GM23248 (cell line): Measurements from ENCODE around the gene WWOX. TPM values are rescaled to one million over a fixed set of nuclear protein-coding genes. Genes with fewer than 3 reads are reported as not detected.

ENCODE experiments used
- DNase-seq: peaks from one replicate; pipeline ENCODE4 v3.0.0-alpha.2; 2015
- H2AFZ ChIP-seq: fragments of 200-600 bp; sonication (generic); 2 replicates; pipeline ENCODE4 v1.6.1; 2016; ENCODE audit warnings: antibody characterized with exemption
- H3F3A ChIP-seq: fragments of 200-600 bp; sonication (generic); 2 replicates; pipeline ENCODE4 v1.6.1; 2016; ENCODE audit warnings: mild to moderate bottlenecking, antibody characterized with exemption, mixed run types; ENCODE audit not compliant: insufficient read depth
- H3K27ac ChIP-seq: fragments of 200-600 bp; sonication (generic); 2 replicates; pipeline ENCODE4 v1.5.1; 2016; ENCODE audit warnings: mild to moderate bottlenecking
- H3K27me3 ChIP-seq: fragments of 200-600 bp; sonication (generic); replicated peaks from 2 replicates; pipeline ENCODE4 v1.6.1; 2016; ENCODE audit warnings: mild to moderate bottlenecking; ENCODE audit not compliant: insufficient read depth
- H3K36me3 ChIP-seq: fragments of 200-600 bp; sonication (generic); 2 replicates; pipeline ENCODE4 v1.6.1; 2016; ENCODE audit warnings: low read depth, mild to moderate bottlenecking
- H3K4me1 ChIP-seq: fragments of 200-600 bp; sonication (generic); 2 replicates; pipeline ENCODE4 v1.6.1; 2016; ENCODE audit warnings: mild to moderate bottlenecking; ENCODE audit not compliant: insufficient read depth
- H3K4me2 ChIP-seq: fragments of 200-600 bp; sonication (generic); one replicate; pipeline ENCODE4 v1.6.1; 2016; ENCODE audit warnings: mild to moderate bottlenecking; ENCODE audit not compliant: unreplicated experiment
- H3K4me3 ChIP-seq: fragments of 200-600 bp; sonication (generic); 2 replicates; pipeline ENCODE4 v1.5.1; 2016; ENCODE audit warnings: mild to moderate bottlenecking
- H3K79me2 ChIP-seq: fragments of 200-600 bp; sonication (generic); 2 replicates; pipeline ENCODE4 v1.6.1; 2016; ENCODE audit warnings: mild to moderate bottlenecking; ENCODE audit not compliant: insufficient read depth
- H3K9ac ChIP-seq: fragments of 200-600 bp; sonication (generic); 2 replicates; pipeline ENCODE4 v1.6.1; 2016; ENCODE audit warnings: mild to moderate bottlenecking
- H3K9me2 ChIP-seq: fragments of 200-600 bp; sonication (generic); 2 replicates; pipeline ENCODE4 v1.6.1; 2016; ENCODE audit warnings: mixed run types, mild to moderate bottlenecking, moderate library complexity; ENCODE audit not compliant: insufficient read depth
- H3K9me3 ChIP-seq: fragments of 200-600 bp; sonication (generic); one replicate; pipeline ENCODE4 v1.6.1; 2017; ENCODE audit warnings: low read depth
- H4K20me1 ChIP-seq: fragments of 200-600 bp; sonication (generic); 2 replicates; pipeline ENCODE4 v1.6.0; 2016; ENCODE audit not compliant: insufficient read depth
- EZH2 ChIP-seq: fragments of 200-600 bp; sonication (generic); IDR thresholded peaks from 2 replicates; pipeline ENCODE4 v1.6.1; 2018; ENCODE audit warnings: antibody characterized with exemption, mild to moderate bottlenecking; ENCODE audit not compliant: insufficient read depth, poor library complexity, severe bottlenecking
- EZH2phosphoT487 ChIP-seq: fragments of 200-600 bp; sonication (generic); IDR thresholded peaks from 2 replicates; pipeline ENCODE4 v1.6.1; 2018; ENCODE audit warnings: antibody characterized with exemption, moderate library complexity, mild to moderate bottlenecking, low read depth; ENCODE audit not compliant: insufficient read depth
- WGBS, 2 experiments: methylation state at CpG; one replicate each; pipeline ENCODE4 v1.1.6; 2015 to 2017; ENCODE audit warnings: low lambda C conversion rate in 2 of 2, low coverage in 1 of 2; ENCODE audit errors: missing lambda C conversion rate in 2 of 2; 5-methylcytosine and 5-hydroxymethylcytosine counted together
- in situ Hi-C: fragments of 300-500 bp; cut with MboI; formaldehyde crosslinking; loops from 2 replicates; pipeline ENCODE4 v1.15.0; 2020
- polyA plus RNA-seq: library from polyadenylated mRNA; unstranded; fragments of >200 nt; fragmentation: Nextera tagmentation; extraction: Ambion mirVana; gene quantifications from 2 replicates; pipeline ENCODE4 v1.2.1, GENCODE V29; 2016
- total RNA-seq: library from RNA; depleted of rRNA; stranded (reverse); fragments of >200 nt; shearing (Covaris generic); gene quantifications from 2 replicates; pipeline ENCODE4 v1.2.3, GENCODE V29; 2014

WWOX gene
- total and polyA plus RNA-seq, 2 experiments from 2014 or later, result 4.5 to 6.6 TPM

DNA sequence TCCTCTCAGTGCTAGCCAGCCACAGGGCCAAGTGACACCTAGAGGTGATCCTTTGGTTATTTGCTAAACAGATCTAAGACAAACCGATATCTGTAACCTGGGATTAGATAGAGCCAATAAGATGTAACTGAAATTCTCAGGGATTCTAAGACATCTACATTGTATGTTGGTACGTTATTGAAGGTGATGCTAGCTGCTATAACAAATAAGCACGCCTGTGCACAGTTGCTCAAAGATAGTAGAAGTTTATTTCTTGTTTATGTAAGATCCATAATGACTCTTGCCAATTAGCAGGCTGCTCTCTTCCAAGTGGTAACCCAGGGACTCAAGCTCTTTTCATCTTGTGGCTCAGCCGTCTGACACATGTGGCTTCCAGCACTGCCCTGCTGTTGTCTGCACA lies 370.3 kb downstream of the WWOX start:
- H3K9me2 ChIP-seq, result no peaks in the 10 kb centered on the region
- in situ Hi-C loops, result no loop called here
- 43 to 46% methylated on average over 4 of the region's 4 CpGs for WGBS, 2 experiments

DNA sequence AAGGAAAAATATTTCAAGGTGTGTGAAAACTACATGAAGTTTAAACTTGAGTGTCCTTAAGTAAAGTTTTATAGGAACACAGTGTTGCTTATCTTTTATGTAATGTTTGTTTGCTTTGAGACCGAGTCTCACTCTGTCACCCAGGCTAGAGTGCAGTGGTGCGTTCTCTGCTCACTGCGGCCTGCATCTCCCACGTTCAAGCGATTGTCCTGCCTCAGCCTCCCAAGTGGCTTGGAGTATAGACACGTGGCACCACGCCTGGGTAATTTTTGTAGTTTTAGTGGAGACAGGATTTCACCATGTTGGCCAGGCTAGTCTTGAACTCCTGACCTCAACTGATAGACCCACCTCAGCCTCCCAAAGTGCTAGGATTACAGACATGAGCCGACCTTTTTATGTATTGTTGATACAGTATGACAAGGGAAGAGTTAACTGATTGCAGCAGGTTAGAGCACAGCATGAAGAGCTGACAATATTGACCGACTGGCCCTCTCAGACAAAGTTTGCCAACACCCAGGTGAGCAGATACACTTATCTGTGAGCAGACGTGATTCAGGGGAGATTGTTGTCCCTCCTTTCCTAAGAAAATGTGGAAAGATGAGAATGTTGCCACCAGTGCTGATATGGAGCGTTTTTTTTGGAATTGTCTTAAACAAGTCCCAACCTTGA lies 373.7 kb downstream of the WWOX start:
- Histone ChIP-seq H3K4me1 (no peaks in the 10 kb centered on the region), H3K79me2 (no peaks in the 10 kb centered on the region), H2AFZ (no peak overlapping the region), H3K9me3 (no peaks in the 10 kb centered on the region), H3F3A (no peaks in the 10 kb centered on the region), H3K27me3 (no peaks in the 10 kb centered on the region), H3K27ac (no peak overlapping the region), H3K4me3 (no peak overlapping the region), H3K36me3 (no peaks in the 10 kb centered on the region), H3K9me2 (no peaks in the 10 kb centered on the region), H3K4me2 (no peak overlapping the region), H4K20me1 (no peaks in the 10 kb centered on the region), H3K9ac (no peak overlapping the region)
- DNase-seq, result no peak
- WGBS, 2 experiments, result 56 to 60% methylated on average over 11 of the region's 11 CpGs
- in situ Hi-C loops, result no loop called here
- TF ChIP-seq EZH2phosphoT487 (no peak), EZH2 (no peak)

More for the DNA sequence above, 370.3 kb downstream of the WWOX start:
- Histone ChIP-seq H3K27me3 (no peaks in the 10 kb centered on the region), H3K36me3 (no peaks in the 10 kb centered on the region), H3K4me1 (no peaks in the 10 kb centered on the region), H3K79me2 (no peaks in the 10 kb centered on the region), H2AFZ (no peak overlapping the region), H3F3A (no peaks in the 10 kb centered on the region), H3K4me2 (no peak overlapping the region), H4K20me1 (no peaks in the 10 kb centered on the region), H3K9me3 (no peaks in the 10 kb centered on the region), H3K4me3 (no peak overlapping the region), H3K27ac (no peak overlapping the region), H3K9ac (no peak overlapping the region)
- no peak for TF ChIP-seq EZH2
- TF ChIP-seq EZH2phosphoT487, result no peak
- DNase-seq, result no peak

DNA sequence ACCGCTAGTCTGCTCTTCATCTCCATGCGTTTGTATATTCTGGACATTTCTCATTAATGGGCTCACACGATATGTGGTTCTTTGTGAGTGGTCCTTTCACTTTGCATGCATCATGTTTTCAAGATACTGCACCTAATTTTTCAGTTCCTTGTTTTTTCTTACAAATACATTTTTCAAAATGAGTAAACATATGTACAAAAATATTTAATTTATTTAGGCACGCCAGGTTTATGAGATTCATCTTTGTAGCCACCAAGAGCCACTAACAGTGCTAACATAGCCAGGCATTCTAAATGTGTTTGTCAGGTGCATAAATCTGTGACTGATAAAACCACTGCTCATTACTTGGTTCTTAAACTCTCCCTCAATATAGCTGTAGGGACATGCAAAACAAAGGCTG lies 375.3 kb downstream of the WWOX start:
- Histone ChIP-seq H3F3A (no peaks in the 10 kb centered on the region), H3K4me3 (no peak overlapping the region), H2AFZ (no peak overlapping the region), H4K20me1 (no peaks in the 10 kb centered on the region), H3K4me1 (no peaks in the 10 kb centered on the region), H3K9me2 (no peaks in the 10 kb centered on the region), H3K9me3 (no peaks in the 10 kb centered on the region), H3K27me3 (no peaks in the 10 kb centered on the region), H3K79me2 (no peaks in the 10 kb centered on the region), H3K36me3 (no peaks in the 10 kb centered on the region), H3K9ac (no peak overlapping the region), H3K4me2 (no peak overlapping the region), H3K27ac (no peak overlapping the region)
- WGBS, 2 experiments, result 68 to 73% methylated on average over 4 of the region's 4 CpGs
- TF ChIP-seq EZH2phosphoT487 (no peak), EZH2 (no peak)
- no peak for DNase-seq
- in situ Hi-C loops, result no loop called here

DNA sequence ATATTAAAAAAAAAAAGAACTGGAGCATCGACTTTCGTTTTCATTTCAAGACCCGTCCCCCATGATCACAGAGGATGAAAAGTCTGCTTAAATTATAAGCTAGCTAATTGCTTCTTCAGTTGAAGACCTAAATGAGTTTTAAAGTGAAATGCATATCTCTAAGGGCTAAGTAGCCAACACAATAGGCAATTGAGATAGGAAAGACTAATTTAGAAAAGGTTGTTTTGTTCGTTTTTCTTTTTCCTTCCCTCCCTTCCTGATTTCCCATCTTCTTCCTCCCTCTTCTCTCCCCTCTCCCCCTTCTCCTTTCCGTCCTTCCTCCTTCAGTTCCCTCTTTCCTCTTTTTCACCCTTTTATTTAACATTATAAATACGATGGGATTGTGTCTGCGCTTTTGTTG lies 377.2 kb downstream of the WWOX start:
- Histone ChIP-seq H3K9ac (no peak overlapping the region), H4K20me1 (no peaks in the 10 kb centered on the region), H3K27me3 (no peaks in the 10 kb centered on the region), H2AFZ (no peak overlapping the region), H3K9me2 (no peaks in the 10 kb centered on the region), H3K79me2 (no peaks in the 10 kb centered on the region), H3F3A (no peaks in the 10 kb centered on the region), H3K27ac (no peak overlapping the region), H3K36me3 (no peaks in the 10 kb centered on the region), H3K4me3 (no peak overlapping the region), H3K4me2 (no peak overlapping the region), H3K9me3 (no peaks in the 10 kb centered on the region), H3K4me1 (no peaks in the 10 kb centered on the region)
- DNase-seq, result no peak
- TF ChIP-seq EZH2 (no peak), EZH2phosphoT487 (no peak)
- WGBS, 2 experiments, result 54 to 57% methylated on average over 7 of the region's 7 CpGs
- in situ Hi-C loops, result no loop called here

DNA sequence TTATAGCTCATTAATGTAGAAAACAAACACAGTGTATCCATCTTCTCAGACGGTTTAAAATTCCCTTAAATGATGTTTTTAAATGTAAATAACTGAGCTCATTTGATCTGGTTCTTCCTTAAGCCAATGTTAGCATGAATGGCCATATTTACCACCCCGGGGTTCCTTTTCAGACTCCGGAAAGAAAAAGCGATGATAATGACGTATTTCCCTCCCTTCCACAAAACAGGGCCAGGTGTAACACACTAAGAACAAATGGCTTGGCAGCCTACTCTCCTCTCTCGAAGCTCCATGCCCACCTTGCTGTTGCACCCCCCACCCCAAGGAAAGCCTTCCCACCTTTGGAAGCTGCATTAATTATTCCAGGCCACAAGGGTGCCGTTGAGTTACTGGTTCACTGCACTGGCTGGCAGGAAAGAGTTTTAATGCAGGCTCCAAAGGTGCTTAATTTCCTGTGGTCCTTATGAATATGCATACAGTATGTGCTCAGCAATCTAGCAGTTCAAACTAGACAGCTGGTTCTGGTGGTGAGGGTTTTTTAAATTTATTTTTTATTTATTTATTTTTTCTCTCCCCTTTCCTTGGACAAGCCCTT lies 378.9 kb downstream of the WWOX start:
- Histone ChIP-seq H3F3A (no peaks in the 10 kb centered on the region), H2AFZ (no peak overlapping the region), H3K79me2 (no peaks in the 10 kb centered on the region), H3K27ac (no peak overlapping the region), H3K4me3 (no peak overlapping the region), H3K27me3 (no peaks in the 10 kb centered on the region), H3K4me1 (no peaks in the 10 kb centered on the region), H3K9ac (no peak overlapping the region), H3K9me3 (no peaks in the 10 kb centered on the region), H3K4me2 (no peak overlapping the region), H3K9me2 (no peaks in the 10 kb centered on the region), H3K36me3 (no peaks in the 10 kb centered on the region), H4K20me1 (no peaks in the 10 kb centered on the region)
- in situ Hi-C loops, result no loop called here
- 57 to 63% methylated on average over 7 of the region's 7 CpGs for WGBS, 2 experiments
- no peak for DNase-seq
- TF ChIP-seq EZH2phosphoT487 (no peak), EZH2 (no peak)
